WI38 (cell line): ENCODE measurements around the gene ZBTB46.
A peak's percentile ranks its signal among the peaks of the same experiment; 100 is the strongest.
"Not testable (repeated sequence)": the region's sequence is repeated elsewhere in the genome, so short reads cannot be mapped to it uniquely, and the experiment has no call there.

Source experiments
- H3K4me3 ChIP-seq: 2 replicates; pipeline ENCODE4 v1.5.1; 2011; ENCODE audit warnings: low read depth, mild to moderate bottlenecking, control low read depth, low read length
- TF ChIP-seq, protein P1 (sequence below): IDR thresholded peaks from 2 replicates; pipeline ENCODE4 v1.5.1; 2012; ENCODE audit warnings: low read depth, mild to moderate bottlenecking, control low read depth, low read length

ZBTB46 gene, protein sequence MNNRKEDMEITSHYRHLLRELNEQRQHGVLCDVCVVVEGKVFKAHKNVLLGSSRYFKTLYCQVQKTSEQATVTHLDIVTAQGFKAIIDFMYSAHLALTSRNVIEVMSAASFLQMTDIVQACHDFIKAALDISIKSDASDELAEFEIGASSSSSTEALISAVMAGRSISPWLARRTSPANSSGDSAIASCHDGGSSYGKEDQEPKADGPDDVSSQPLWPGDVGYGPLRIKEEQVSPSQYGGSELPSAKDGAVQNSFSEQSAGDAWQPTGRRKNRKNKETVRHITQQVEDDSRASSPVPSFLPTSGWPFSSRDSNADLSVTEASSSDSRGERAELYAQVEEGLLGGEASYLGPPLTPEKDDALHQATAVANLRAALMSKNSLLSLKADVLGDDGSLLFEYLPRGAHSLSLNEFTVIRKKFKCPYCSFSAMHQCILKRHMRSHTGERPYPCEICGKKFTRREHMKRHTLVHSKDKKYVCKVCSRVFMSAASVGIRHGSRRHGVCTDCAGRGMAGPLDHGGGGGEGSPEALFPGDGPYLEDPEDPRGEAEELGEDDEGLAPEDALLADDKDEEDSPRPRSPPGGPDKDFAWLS

DNA sequence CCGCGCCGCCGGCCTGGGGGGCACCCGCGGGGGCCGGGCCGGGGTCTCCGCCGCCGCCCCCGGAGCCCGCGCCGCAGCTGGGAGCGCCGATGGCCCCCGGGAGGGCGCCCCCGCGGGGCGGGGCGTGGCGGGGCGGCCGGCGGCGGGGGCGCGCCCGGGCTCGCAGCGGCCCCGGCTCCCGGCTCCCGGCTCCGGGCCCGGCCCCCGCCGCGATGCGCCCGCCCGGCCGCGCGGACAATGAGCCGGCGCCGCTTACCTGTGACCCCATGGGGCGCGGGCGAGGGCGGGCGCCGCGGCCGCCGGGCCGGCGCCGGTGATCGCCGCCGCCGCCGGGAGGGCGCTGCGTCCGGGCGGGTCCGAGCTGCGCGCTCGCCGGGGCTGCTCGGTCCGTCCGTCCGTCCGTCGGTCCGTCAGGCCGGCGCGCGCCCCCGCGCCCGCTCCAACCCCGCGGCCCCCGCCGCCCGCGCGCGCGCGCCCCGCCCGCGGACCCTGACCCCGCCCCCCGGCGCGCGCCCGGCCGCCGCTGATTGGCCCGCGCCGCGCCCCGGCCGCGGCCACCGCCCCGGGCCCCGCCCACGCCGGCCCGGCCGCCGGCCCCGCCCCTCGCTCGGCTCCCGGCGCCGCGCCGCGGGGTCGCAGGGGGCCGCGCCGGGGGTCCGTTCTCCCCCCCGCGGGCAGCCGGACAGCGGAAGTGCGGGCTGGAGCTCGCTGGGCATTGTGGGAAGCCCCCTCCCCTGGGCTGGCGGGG lies at the start of gene ZBTB46:
ZBTB46 (minus strand) TSS at position 424 of the 748 bp plus-strand sequence. CDS start 40,507 bp downstream, outside the sequence.
- TF ChIP-seq, protein P1, sequence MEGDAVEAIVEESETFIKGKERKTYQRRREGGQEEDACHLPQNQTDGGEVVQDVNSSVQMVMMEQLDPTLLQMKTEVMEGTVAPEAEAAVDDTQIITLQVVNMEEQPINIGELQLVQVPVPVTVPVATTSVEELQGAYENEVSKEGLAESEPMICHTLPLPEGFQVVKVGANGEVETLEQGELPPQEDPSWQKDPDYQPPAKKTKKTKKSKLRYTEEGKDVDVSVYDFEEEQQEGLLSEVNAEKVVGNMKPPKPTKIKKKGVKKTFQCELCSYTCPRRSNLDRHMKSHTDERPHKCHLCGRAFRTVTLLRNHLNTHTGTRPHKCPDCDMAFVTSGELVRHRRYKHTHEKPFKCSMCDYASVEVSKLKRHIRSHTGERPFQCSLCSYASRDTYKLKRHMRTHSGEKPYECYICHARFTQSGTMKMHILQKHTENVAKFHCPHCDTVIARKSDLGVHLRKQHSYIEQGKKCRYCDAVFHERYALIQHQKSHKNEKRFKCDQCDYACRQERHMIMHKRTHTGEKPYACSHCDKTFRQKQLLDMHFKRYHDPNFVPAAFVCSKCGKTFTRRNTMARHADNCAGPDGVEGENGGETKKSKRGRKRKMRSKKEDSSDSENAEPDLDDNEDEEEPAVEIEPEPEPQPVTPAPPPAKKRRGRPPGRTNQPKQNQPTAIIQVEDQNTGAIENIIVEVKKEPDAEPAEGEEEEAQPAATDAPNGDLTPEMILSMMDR: no peak
- H3K4me3 ChIP-seq: peak within 1 kb of the TSS; percentile 63

DNA sequence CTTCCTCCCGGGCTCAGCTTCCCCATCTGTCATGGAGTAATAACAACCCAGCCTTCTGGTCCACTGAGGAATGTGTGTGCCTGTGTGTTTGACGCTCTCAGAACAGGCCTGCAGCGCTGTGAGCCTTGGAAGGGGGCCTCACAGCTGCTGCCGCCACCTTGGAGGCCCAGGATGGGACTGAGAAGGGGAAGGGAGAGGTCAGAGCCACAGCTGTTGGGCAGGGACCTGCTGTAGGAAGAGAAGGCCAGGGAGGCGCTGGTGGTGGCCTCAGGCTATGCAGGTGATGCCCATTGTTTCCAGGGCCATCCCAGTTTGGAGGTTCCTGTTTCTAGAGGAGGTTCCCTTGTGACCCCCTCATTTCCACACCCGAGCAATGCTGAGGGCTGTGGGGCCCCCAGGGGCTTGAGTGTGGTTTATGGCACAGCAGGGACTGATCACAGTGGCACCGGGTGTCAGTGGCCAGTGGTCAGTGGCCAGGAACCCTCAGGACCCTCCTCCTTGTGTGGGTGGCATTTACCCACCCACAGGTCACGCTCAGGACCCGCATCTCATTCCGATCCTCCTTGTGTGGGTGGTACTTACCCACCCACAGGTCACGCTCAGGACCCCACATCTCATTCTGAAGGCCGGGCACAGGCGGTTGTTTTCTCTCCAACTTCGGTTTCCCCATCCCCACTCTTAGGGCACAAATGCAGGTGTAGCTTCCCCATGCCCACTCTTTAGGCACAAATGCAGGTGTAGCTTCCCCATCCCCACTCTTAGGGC lies 48.0 kb upstream of the ZBTB46 start:
- H3K4me3 ChIP-seq: no peak overlapping the region
- TF ChIP-seq, protein P1: no peak

- TF ChIP-seq, protein P1: no peak
- H3K4me3 ChIP-seq: no peak overlapping the region
Measured at GRCh38 chr20:63877755-63878470, 46.8 kb upstream of the ZBTB46 start.

DNA sequence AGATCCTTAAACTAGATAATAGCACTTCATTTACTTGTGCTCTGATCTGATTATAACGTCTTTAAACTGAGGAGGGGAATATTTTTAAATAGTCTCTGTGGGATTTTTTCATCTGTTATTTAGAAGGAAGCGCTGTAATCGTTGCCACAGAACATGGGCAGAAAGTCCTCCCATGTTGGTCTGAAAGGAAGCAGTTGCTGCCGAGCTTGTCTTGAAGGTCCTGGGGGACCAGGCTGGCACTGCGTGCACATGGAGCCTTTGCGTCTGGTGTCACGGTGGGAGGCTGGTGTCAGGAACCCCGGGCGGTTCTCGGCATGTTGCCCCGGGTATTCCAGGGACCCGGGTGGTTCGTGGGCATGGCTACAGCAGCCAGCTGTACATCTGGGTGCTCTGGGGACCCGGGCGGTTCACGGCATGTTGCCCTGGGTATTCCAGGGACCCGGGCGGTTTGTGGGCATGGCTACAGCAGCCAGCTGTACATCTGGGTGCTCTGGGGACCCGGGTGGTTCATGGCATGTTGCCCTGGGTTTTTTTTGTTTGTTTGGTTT lies 45.5 kb upstream of the ZBTB46 start:
- TF ChIP-seq, protein P1: no peak
- no peak overlapping the region for H3K4me3 ChIP-seq

GRCh38 chr20:63874241-63874640 lies 43.2 kb upstream of the ZBTB46 start:
- H3K4me3 ChIP-seq: not testable (repeated sequence)

- TF ChIP-seq, protein P1: no peak
- no peak overlapping the region for H3K4me3 ChIP-seq
Measured at GRCh38 chr20:63873477-63873971, 42.5 kb upstream of the ZBTB46 start.
